GM12865 (cell line): ENCODE results near the gene SAA1.
A peak's percentile ranks its signal among the peaks of the same experiment; 100 is the strongest.
"Not testable (repeated sequence)": the region's sequence is repeated elsewhere in the genome, so short reads cannot be mapped to it uniquely, and the experiment has no call there.

Experiments used
- DNase-seq: peaks from one replicate; pipeline ENCODE4 v3.0.0; 2010; ENCODE audit warnings: low read depth
- H3K4me3 ChIP-seq: 2 replicates; pipeline ENCODE4 v1.5.1; 2011; ENCODE audit warnings: mild to moderate bottlenecking, low read depth, low read length, control low read depth
- TF ChIP-seq, protein P1 (sequence below): IDR thresholded peaks from 2 replicates; pipeline ENCODE4 v1.5.1; 2011; ENCODE audit warnings: low read length, control low read depth, low read depth, inconsistent platforms; ENCODE audit not compliant: insufficient read depth; ENCODE audit errors: missing control alignments

SAA1 gene

DNA sequence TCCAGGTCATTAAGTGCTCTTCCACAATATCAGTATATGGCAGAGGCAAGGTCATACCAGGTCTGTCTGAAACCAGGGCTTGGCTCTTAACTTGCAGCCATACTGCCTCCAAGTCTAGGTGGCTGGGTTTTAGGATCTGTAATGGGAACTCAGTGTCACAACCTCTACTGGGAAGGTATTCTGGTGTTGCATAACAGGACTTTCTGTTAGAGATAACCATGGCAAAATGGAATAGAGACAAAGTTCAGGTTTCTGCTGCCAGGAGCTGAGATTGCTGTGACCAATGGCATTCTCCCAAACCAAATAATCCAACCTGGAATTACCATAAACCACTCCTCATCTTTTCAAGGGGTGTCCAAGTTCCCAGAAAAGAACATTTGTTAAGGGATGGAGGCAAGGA lies 6.8 kb upstream of the SAA1 start:
- H3K4me3 ChIP-seq = no peak overlapping the region
- no peak for DNase-seq
- TF ChIP-seq, protein P1, sequence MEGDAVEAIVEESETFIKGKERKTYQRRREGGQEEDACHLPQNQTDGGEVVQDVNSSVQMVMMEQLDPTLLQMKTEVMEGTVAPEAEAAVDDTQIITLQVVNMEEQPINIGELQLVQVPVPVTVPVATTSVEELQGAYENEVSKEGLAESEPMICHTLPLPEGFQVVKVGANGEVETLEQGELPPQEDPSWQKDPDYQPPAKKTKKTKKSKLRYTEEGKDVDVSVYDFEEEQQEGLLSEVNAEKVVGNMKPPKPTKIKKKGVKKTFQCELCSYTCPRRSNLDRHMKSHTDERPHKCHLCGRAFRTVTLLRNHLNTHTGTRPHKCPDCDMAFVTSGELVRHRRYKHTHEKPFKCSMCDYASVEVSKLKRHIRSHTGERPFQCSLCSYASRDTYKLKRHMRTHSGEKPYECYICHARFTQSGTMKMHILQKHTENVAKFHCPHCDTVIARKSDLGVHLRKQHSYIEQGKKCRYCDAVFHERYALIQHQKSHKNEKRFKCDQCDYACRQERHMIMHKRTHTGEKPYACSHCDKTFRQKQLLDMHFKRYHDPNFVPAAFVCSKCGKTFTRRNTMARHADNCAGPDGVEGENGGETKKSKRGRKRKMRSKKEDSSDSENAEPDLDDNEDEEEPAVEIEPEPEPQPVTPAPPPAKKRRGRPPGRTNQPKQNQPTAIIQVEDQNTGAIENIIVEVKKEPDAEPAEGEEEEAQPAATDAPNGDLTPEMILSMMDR = no peak

- H3K4me3 ChIP-seq = no peak overlapping the region
- DNase-seq = no peak
- TF ChIP-seq, protein P1 = no peak
Measured at GRCh38 chr11:18261721-18262120, 4.3 kb upstream of the SAA1 start.

DNA sequence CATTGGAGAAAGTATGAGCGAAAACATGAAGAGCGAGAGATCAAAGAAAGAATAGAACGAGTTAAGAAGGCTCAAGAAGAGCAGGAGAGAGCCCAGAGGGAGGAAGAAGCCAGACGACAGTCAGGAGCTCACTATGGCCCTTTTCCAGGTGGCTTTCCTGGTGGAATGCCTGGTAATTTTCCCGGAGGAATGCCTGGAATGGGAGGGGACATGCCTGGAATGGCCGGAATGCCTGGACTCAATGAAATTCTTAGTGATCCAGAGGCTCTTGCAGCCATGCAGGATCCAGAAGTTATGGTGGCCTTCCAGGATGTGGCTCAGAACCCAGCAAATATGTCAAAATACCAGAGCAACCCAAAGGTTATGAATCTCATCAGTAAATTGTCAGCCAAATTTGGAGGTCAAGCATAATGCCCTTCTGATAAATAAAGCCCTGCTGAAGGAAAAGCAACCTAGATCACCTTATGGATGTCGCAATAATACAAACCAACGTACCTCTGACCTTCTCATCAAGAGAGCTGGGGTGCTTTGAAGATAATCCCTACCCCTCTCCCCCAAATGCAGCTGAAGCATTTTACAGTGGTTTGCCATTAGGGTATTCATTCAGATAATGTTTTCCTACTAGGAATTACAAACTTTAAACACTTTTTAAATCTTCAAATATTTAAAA lies 3.2 kb upstream of the SAA1 start:
- not testable (repeated sequence) for DNase-seq, H3K4me3 ChIP-seq

DNA sequence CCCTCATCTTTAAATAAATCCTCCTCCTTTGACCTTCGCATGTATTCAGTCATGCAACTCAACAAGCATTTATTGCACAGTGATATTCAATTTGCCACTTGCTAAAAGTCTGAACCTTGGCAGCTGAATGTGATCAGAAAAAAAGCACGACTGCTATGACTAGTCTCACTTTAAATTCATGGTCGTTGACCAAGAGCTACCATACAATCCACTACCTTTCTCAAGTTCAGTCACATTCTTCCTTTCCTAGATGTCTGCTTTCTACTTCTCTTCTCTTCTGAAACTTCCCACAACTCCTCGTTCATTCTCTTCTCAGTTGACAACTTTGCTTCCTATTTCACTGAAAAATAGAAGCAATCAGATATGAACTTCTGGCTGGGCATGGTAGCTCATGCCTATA lies 2.0 kb upstream of the SAA1 start:
- no peak overlapping the region for H3K4me3 ChIP-seq
- TF ChIP-seq, protein P1 = no peak
- DNase-seq = peak; percentile 69

GRCh38 chr11:18264677-18265555 lies 1.1 kb upstream of the SAA1 start:
- DNase-seq = no peak
- H3K4me3 ChIP-seq = no peak overlapping the region
- TF ChIP-seq, protein P1 = no peak

- H3K4me3 ChIP-seq = peak overlapping the region; percentile 40
- peak; percentile 45 for DNase-seq
Measured at GRCh38 chr11:18267335-18268133, 1.5 kb downstream of the SAA1 start.

DNA sequence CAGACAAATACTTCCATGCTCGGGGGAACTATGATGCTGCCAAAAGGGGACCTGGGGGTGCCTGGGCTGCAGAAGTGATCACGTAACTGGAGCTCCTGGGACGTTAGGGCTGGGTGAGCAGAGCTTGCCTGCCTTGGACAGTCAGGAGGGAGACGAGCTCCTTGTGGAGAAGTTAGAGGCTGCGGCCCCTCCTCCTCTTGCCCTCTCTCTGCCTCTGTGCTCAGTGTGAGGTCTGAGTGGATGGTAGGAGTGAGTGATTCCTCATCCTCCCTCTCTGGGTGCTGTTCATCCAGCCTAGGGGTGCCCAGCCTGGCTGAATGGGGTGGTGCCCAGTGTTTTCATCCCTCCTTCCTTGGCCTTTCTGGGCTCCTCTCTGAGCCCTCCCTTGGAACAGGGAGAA lies 3.2 kb downstream of the SAA1 start:
- DNase-seq, H3K4me3 ChIP-seq: not testable (repeated sequence)

DNA sequence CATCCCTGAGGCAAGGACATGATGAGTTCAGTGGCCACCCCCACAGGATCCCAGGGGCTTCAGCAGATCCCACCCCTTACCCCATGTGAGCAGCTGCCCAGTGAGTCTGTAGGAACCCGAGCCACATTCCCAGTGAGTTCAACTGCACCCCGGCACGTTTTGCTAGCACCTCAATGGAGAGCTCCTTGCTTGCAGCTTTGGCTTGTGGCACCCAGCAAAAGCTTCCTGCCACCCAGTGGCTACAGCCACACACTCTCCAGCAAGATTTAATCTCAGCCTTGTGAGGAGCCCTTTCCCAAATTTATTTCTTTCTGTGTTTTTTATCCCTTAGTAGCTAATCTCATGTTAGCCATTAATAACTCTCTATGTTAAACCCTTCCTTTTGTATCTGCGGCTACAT lies 4.0 kb downstream of the SAA1 start:
- no peak overlapping the region for H3K4me3 ChIP-seq
- TF ChIP-seq, protein P1 = peak; percentile 2

More for the DNA sequence above, 4.0 kb downstream of the SAA1 start:
- no peak for DNase-seq
